ENCODE data around the gene DUSP19. TPM values are rescaled to one million over a fixed set of nuclear protein-coding genes. Genes with fewer than 3 reads are reported as not detected.
A peak's percentile ranks its signal among the peaks of the same experiment; 100 is the strongest.

Gene DUSP19
- 1.0 and 1.7 TPM in 2 replicates for total RNA-seq

- peaks cover 7% of the 10 kb centered on the region for H3K27me3 Mint-ChIP-seq (ENCODE audit: insufficient read depth)
- no peaks in the 10 kb centered on the region for H3K36me3 Mint-ChIP-seq (ENCODE audit: low read depth)
- DNase-seq (ENCODE audit: low spot score) = peak; percentile 78
- intact Hi-C loops (cut with micrococcal nuclease) = loop anchor here (1.0 to 10.0 kb wide), 4 partner anchors 40 to 1184 kb away; partner anchors contain the start of genes DNAJC10, ITPRID2, NCKAP1 and NUP35
- H3K4me3 Mint-ChIP-seq = peak within 1 kb of the TSS; percentile 91
- H3K27ac Mint-ChIP-seq = peak within 1 kb of the TSS; percentile 41
- peaks cover 15% of the 10 kb centered on the region for H3K4me1 Mint-ChIP-seq (ENCODE audit: low read depth)
- H3K9me3 Mint-ChIP-seq = no peaks in the 10 kb centered on the region
Observed at GRCh38 chr2:183078464-183079138, at the start of gene DUSP19. Gene DUSP19 (plus strand): TSS chr2:183078747. CDS start chr2:183078934, 187 bp downstream.

GRCh38 chr2:183029219-183029618 lies 49.3 kb upstream of the DUSP19 start:
- H3K4me3 Mint-ChIP-seq = no peak overlapping the region
- intact Hi-C loops (cut with micrococcal nuclease) = no loop called here
- H3K27ac Mint-ChIP-seq = no peak overlapping the region
- H3K9me3 Mint-ChIP-seq = no peaks in the 10 kb centered on the region
- no peaks in the 10 kb centered on the region for H3K36me3 Mint-ChIP-seq (ENCODE audit: low read depth)
- no peaks in the 10 kb centered on the region for H3K4me1 Mint-ChIP-seq (ENCODE audit: low read depth)
- peaks cover 38% of the 10 kb centered on the region for H3K27me3 Mint-ChIP-seq (ENCODE audit: insufficient read depth)
- DNase-seq (ENCODE audit: low spot score) = no peak

GRCh38 chr2:183031911-183032794 lies 46.4 kb upstream of the DUSP19 start:
- intact Hi-C loops (cut with micrococcal nuclease) = no loop called here

GRCh38 chr2:183033951-183034350 lies 44.6 kb upstream of the DUSP19 start:
- no peak for DNase-seq (ENCODE audit: low spot score)
- Mint-ChIP-seq H3K4me3 (no peak overlapping the region), H3K36me3 (ENCODE audit: low read depth) (peaks cover 4% of the 10 kb centered on the region), H3K27ac (no peak overlapping the region), H3K27me3 (ENCODE audit: insufficient read depth) (peaks cover 68% of the 10 kb centered on the region), H3K4me1 (ENCODE audit: low read depth) (peaks cover 26% of the 10 kb centered on the region), H3K9me3 (no peaks in the 10 kb centered on the region)
- intact Hi-C loops (cut with micrococcal nuclease) = no loop called here

More at GRCh38 chr2:183031911-183032794, 46.4 kb upstream of the DUSP19 start:
- peaks cover 19% of the 10 kb centered on the region for H3K4me1 Mint-ChIP-seq (ENCODE audit: low read depth)
- DNase-seq (ENCODE audit: low spot score) = no peak
- H3K9me3 Mint-ChIP-seq = no peaks in the 10 kb centered on the region
- no peak overlapping the region for H3K27ac Mint-ChIP-seq
- peaks cover 2% of the 10 kb centered on the region for H3K36me3 Mint-ChIP-seq (ENCODE audit: low read depth)
- H3K4me3 Mint-ChIP-seq = no peak overlapping the region
- peaks cover 60% of the 10 kb centered on the region for H3K27me3 Mint-ChIP-seq (ENCODE audit: insufficient read depth)

GRCh38 chr2:183034806-183035205 lies 43.7 kb upstream of the DUSP19 start:
- Mint-ChIP-seq H3K27ac (no peak overlapping the region), H3K9me3 (no peaks in the 10 kb centered on the region), H3K4me3 (no peak overlapping the region), H3K4me1 (ENCODE audit: low read depth) (peaks cover 28% of the 10 kb centered on the region), H3K27me3 (ENCODE audit: insufficient read depth) (peaks cover 71% of the 10 kb centered on the region), H3K36me3 (ENCODE audit: low read depth) (peaks cover 4% of the 10 kb centered on the region)
- intact Hi-C loops (cut with micrococcal nuclease) = no loop called here
- DNase-seq (ENCODE audit: low spot score) = no peak

GRCh38 chr2:183035298-183035953 lies 43.1 kb upstream of the DUSP19 start:
- H3K9me3 Mint-ChIP-seq = no peaks in the 10 kb centered on the region
- peaks cover 28% of the 10 kb centered on the region for H3K4me1 Mint-ChIP-seq (ENCODE audit: low read depth)
- peaks cover 71% of the 10 kb centered on the region for H3K27me3 Mint-ChIP-seq (ENCODE audit: insufficient read depth)
- DNase-seq (ENCODE audit: low spot score) = no peak
- peaks cover 4% of the 10 kb centered on the region for H3K36me3 Mint-ChIP-seq (ENCODE audit: low read depth)
- intact Hi-C loops (cut with micrococcal nuclease) = no loop called here
- H3K27ac Mint-ChIP-seq = no peak overlapping the region
- H3K4me3 Mint-ChIP-seq = no peak overlapping the region

- Mint-ChIP-seq H3K4me1 (ENCODE audit: low read depth) (peaks cover 28% of the 10 kb centered on the region), H3K27ac (no peak overlapping the region), H3K9me3 (no peaks in the 10 kb centered on the region), H3K27me3 (ENCODE audit: insufficient read depth) (peaks cover 76% of the 10 kb centered on the region), H3K36me3 (ENCODE audit: low read depth) (peaks cover 4% of the 10 kb centered on the region), H3K4me3 (no peak overlapping the region)
- DNase-seq (ENCODE audit: low spot score) = no peak
- intact Hi-C loops (cut with micrococcal nuclease) = no loop called here
Observed at GRCh38 chr2:183035954-183036669, 42.4 kb upstream of the DUSP19 start.

- Mint-ChIP-seq H3K4me3 (peak overlapping the region; percentile 78), H3K27me3 (ENCODE audit: insufficient read depth) (peaks cover 80% of the 10 kb centered on the region), H3K27ac (peak overlapping the region; percentile 27)
Observed at GRCh38 chr2:183037074-183037552, 41.4 kb upstream of the DUSP19 start.

GRCh38 chr2:183037553-183038340 lies 40.8 kb upstream of the DUSP19 start:
- Mint-ChIP-seq H3K9me3 (no peaks in the 10 kb centered on the region), H3K4me3 (peak overlapping the region; percentile 78), H3K27me3 (ENCODE audit: insufficient read depth) (peaks cover 81% of the 10 kb centered on the region), H3K36me3 (ENCODE audit: low read depth) (peaks cover 4% of the 10 kb centered on the region), H3K27ac (peak overlapping the region; percentile 27), H3K4me1 (ENCODE audit: low read depth) (peaks cover 28% of the 10 kb centered on the region)
- intact Hi-C loops (cut with micrococcal nuclease) = loop anchor here (1.0 to 2.0 kb wide), 4 partner anchors 41 to 321 kb away; partner anchors contain the start of genes DNAJC10, DUSP19 and NUP35
- DNase-seq (ENCODE audit: low spot score) = peak; percentile 17

More at GRCh38 chr2:183037074-183037552, 41.4 kb upstream of the DUSP19 start:
- no peak for DNase-seq (ENCODE audit: low spot score)
- H3K4me1 Mint-ChIP-seq (ENCODE audit: low read depth) = peaks cover 28% of the 10 kb centered on the region
- peaks cover 4% of the 10 kb centered on the region for H3K36me3 Mint-ChIP-seq (ENCODE audit: low read depth)
- H3K9me3 Mint-ChIP-seq = no peaks in the 10 kb centered on the region
- intact Hi-C loops (cut with micrococcal nuclease) = no loop called here

GRCh38 chr2:183038341-183039300 lies 39.9 kb upstream of the DUSP19 start, which contains the start of gene NCKAP1:
Gene NCKAP1 (minus strand): TSS chr2:183038457. CDS start chr2:183038099, 358 bp downstream.
- Mint-ChIP-seq H3K27ac (peak within 1 kb of the TSS; percentile 69), H3K4me3 (peak within 1 kb of the TSS; percentile 83), H3K27me3 (ENCODE audit: insufficient read depth) (peaks cover 78% of the 10 kb centered on the region), H3K9me3 (no peaks in the 10 kb centered on the region), H3K36me3 (ENCODE audit: low read depth) (peaks cover 4% of the 10 kb centered on the region), H3K4me1 (ENCODE audit: low read depth) (peaks cover 28% of the 10 kb centered on the region)
- DNase-seq (ENCODE audit: low spot score) = peak; percentile 82
- intact Hi-C loops (cut with micrococcal nuclease) = loop anchor here (1.0 to 2.0 kb wide), 4 partner anchors 40 to 322 kb away; partner anchors contain the start of genes DNAJC10, DUSP19 and NUP35
